Fibroblast of pulmonary artery (primary cell): ENCODE results near the gene PLEKHA6.

Experiments used
- DNase-seq: peaks from one replicate; pipeline ENCODE4 v3.0.0-alpha.2; 2010; ENCODE audit warnings: low read depth
- H3K4me3 ChIP-seq: replicated peaks from 2 replicates; pipeline ENCODE4 v1.5.1; 2011; ENCODE audit warnings: low read depth, mild to moderate bottlenecking, control low read depth, low read length, moderate library complexity
- CTCF ChIP-seq: IDR thresholded peaks from 2 replicates; pipeline ENCODE4 v1.5.1; 2011; ENCODE audit warnings: mild to moderate bottlenecking, control low read depth, low read length, inconsistent platforms; ENCODE audit errors: missing control alignments

Gene PLEKHA6

GRCh38 chr1:204207136-204207616, 152.6 kb downstream of the PLEKHA6 start:
- DNase-seq = peak; percentile 34
- no peak overlapping the region for H3K4me3 ChIP-seq
- peak; percentile 89 for TF ChIP-seq CTCF

- TF ChIP-seq CTCF = peak; percentile 21
- no peak overlapping the region for H3K4me3 ChIP-seq
- DNase-seq = peak; percentile 31
Observed at GRCh38 chr1:204206121-204206520, 153.6 kb downstream of the PLEKHA6 start.

GRCh38 chr1:204205486-204205885, 154.2 kb downstream of the PLEKHA6 start:
- no peak for TF ChIP-seq CTCF
- DNase-seq = no peak
- no peak overlapping the region for H3K4me3 ChIP-seq

GRCh38 chr1:204204944-204205343, 154.8 kb downstream of the PLEKHA6 start:
- TF ChIP-seq CTCF = no peak
- no peak overlapping the region for H3K4me3 ChIP-seq
- no peak for DNase-seq

- TF ChIP-seq CTCF = no peak
- no peak for DNase-seq
- no peak overlapping the region for H3K4me3 ChIP-seq
Observed at GRCh38 chr1:204203206-204203767, 156.4 kb downstream of the PLEKHA6 start.

- TF ChIP-seq CTCF = no peak
- H3K4me3 ChIP-seq = no peak overlapping the region
- DNase-seq = no peak
Observed at GRCh38 chr1:204202481-204202880, 157.2 kb downstream of the PLEKHA6 start.

GRCh38 chr1:204201348-204202040, 158.2 kb downstream of the PLEKHA6 start:
- no peak for DNase-seq
- TF ChIP-seq CTCF = no peak
- no peak overlapping the region for H3K4me3 ChIP-seq
